Fibroblast of skin of right quadriceps (primary cell): ENCODE results near the gene HAT1.
"Not testable (repeated sequence)": the region's sequence is repeated elsewhere in the genome, so short reads cannot be mapped to it uniquely, and the experiment has no call there.

Experiments used
- DNase-seq: peaks from one replicate; pipeline ENCODE4 v3.0.0-alpha.2; 2013

The HAT1 gene

DNA sequence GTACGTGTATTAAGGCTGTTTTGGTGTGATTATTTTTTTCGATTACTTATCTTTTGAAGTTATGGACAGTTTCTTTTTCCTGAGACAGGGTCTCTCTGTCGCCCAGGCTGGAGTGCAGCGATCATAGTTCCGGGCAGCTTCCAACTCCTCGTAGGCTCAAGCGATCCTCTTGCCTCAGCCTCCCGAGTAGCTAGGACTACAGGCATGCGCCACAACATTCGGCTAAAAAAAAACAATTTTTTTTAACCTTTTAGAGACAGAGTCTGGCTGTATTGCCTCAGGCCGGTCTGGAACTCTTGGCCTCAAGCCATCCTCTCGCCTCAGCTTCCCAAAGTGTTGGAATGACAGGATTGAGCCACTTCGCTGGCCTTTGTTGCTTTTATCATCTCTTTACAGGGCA is 945 bp downstream of the HAT1 start:
- peak; percentile 41 for DNase-seq

GRCh38 chr2:171924170-171924942 is 2.1 kb downstream of the HAT1 start:
- DNase-seq, result no peak

- no peak for DNase-seq
These were observed 8.1 kb downstream of the HAT1 start for GRCh38 chr2:171930385-171930784.

DNA sequence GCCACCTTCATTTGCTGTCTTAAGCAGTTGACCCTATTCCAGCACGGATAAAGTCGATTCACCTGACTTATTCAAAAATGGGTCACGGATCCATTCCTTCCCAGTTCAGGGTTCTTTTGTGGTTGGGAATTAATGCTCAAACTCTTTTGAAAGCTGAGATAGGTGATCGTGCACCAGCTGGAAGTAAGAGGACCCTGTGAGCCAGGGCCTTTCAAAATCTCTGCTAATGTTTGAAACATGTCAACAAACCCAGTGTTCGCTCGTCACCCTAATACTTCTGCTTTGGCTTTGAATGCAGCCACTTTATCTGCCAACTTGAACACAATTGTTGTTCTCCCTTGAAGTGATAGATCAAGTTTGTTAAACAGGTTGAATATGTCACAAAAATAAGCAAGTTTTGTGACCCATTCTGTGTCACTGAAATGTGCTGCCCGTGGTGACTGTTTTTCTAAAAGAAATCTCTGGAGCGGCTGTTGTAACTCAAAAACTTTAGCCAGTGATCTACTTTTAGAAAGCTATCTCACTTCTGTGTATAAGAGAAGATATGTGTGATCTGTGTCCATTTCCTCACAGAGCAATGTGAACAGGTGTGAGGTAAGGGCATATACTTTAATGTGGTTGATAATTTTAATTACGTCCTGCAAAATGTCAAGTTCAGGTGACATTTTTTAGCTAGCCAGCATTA is 16.9 kb downstream of the HAT1 start:
- no peak for DNase-seq

GRCh38 chr2:171939743-171940071 is 17.4 kb downstream of the HAT1 start:
- DNase-seq, result no peak

DNA sequence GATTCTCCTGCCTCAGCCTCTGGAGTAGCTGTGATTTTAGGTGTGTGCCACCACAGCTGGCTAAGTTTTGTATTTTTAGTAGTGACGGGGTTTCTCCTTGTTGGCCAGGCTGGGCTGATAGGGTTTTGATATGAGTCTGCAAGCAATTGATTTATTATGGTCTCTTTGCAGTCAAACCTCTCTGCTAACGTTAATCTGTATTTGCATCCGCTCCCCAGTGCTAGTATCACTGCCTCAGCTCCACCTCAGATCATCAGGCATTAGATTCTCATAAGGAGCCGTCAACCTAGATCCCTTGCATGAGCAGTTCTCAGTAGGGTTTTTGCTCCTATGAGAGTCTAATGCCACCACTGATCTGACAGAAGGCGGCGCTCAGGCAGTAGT is 19.0 kb downstream of the HAT1 start:
- DNase-seq, result no peak

GRCh38 chr2:171943869-171944268 is 21.6 kb downstream of the HAT1 start:
- no peak for DNase-seq

DNA sequence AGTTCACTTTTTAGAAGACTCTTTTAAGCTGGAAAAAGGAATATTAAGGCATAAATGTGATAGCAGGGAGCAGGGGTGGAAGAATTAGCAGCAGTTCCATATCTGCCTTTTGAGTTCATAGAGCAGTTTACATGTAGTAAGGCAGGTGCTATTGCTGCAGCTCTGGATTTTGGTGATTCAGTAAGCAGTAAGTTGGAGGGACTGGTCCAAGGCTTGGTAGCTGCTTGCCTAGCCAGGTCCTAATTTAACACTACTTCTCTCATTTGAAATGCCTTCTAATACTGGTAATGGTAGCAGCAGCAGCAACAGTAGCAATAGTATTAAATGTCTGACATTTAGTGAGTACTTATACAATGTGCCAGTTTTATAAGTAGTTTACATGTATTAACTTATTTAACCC is 30.0 kb downstream of the HAT1 start:
- no peak for DNase-seq

- no peak for DNase-seq
These were observed 30.5 kb downstream of the HAT1 start for GRCh38 chr2:171952748-171953147.

- DNase-seq, result no peak
These were observed 34.0 kb downstream of the HAT1 start for GRCh38 chr2:171956135-171956825.

GRCh38 chr2:171957061-171957460 is 34.8 kb downstream of the HAT1 start:
- no peak for DNase-seq

GRCh38 chr2:171958475-171958874 is 36.2 kb downstream of the HAT1 start:
- peak; percentile 73 for DNase-seq

GRCh38 chr2:171959998-171960397 is 37.7 kb downstream of the HAT1 start:
- no peak for DNase-seq

- no peak for DNase-seq
These were observed 38.3 kb downstream of the HAT1 start for GRCh38 chr2:171960570-171960969.

- DNase-seq, result no peak
These were observed 40.9 kb downstream of the HAT1 start for GRCh38 chr2:171963198-171963597.

GRCh38 chr2:171964308-171964707 is 42.0 kb downstream of the HAT1 start:
- no peak for DNase-seq

- DNase-seq, result no peak
These were observed 43.0 kb downstream of the HAT1 start for GRCh38 chr2:171965238-171965637.

DNA sequence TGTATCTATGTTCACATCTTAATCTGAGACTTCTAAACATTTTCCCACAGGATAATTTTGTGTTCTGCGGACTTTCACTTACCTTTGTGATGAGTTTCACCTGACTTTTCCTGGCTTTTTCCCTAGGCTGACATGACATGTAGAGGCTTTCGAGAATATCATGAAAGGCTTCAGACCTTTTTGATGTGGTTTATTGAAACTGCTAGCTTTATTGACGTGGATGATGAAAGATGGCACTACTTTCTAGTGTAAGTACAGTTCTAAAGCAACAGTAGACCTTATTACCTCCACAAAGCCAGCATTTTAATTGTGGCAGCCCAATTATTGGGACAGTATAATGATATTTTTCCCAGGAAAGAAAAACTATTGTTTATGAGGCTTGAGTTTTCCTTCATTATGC is 43.4 kb downstream of the HAT1 start:
- DNase-seq, result no peak

GRCh38 chr2:171966235-171966634 is 44.0 kb downstream of the HAT1 start:
- no peak for DNase-seq

- DNase-seq, result no peak
These were observed 44.4 kb downstream of the HAT1 start for GRCh38 chr2:171966688-171967087.

- no peak for DNase-seq
These were observed 46.2 kb downstream of the HAT1 start for GRCh38 chr2:171968509-171968908.

GRCh38 chr2:171972329-171972982 is 50.2 kb downstream of the HAT1 start:
- DNase-seq, result no peak

GRCh38 chr2:171979103-171979502 is 56.8 kb downstream of the HAT1 start:
- DNase-seq, result no peak

DNA sequence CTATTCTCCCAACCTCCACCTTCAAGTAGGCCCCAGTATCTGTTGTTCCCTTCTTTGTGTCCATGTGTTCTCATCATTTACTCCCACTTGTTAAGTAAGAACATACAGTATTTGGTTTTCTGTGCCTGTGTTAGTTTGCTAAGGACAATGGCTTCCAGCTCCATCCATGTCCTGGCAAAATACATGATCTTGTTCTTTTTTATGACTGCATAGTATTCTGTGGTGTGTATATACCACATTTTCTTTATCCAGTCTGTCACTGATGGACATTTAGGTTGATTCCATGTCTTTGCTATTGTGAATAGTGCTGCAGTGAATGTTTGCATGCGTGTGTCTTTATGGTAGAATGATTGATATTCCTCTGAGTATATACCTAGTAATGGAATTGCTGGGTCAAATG is 61.7 kb downstream of the HAT1 start:
- not testable (repeated sequence) for DNase-seq
